ENCODE data around the gene KASH5.

DNA sequence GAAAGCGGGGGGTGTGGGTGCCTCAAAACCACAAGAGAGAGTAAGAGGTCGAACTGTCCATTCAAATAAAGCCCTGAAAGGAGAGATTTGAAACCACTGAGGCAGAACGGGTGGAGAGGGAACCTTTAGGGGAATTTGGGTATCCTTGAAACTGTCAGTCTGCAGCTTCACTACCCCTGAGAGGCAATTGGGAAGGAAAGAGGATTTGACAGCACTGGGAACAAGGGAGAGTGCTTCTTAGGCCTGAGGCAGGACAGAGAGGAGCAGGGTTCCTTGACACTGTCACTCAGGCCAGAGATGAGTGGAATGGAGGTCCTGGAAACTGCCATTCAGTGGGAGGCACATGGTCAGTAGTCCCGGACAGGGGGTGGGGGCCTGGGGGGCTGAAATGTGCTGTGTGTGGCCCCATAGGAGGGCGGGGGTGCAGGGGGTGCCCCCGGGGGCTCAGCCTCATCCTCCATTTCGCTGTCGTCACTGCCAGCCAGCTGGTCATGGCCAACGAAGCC lies 42.2 kb downstream of the KASH5 start:
- TF ChIP-seq, protein P1, sequence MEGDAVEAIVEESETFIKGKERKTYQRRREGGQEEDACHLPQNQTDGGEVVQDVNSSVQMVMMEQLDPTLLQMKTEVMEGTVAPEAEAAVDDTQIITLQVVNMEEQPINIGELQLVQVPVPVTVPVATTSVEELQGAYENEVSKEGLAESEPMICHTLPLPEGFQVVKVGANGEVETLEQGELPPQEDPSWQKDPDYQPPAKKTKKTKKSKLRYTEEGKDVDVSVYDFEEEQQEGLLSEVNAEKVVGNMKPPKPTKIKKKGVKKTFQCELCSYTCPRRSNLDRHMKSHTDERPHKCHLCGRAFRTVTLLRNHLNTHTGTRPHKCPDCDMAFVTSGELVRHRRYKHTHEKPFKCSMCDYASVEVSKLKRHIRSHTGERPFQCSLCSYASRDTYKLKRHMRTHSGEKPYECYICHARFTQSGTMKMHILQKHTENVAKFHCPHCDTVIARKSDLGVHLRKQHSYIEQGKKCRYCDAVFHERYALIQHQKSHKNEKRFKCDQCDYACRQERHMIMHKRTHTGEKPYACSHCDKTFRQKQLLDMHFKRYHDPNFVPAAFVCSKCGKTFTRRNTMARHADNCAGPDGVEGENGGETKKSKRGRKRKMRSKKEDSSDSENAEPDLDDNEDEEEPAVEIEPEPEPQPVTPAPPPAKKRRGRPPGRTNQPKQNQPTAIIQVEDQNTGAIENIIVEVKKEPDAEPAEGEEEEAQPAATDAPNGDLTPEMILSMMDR (IDR thresholded peaks at IDR 0.05; ENCODE audit: insufficient read depth, low read length), result no peak
- TF ChIP-seq POLR2AphosphoS5 (IDR thresholded peaks at IDR 0.05; ENCODE audit: low read depth) (no peak), REST (IDR thresholded peaks at IDR 0.05; ENCODE audit: insufficient replicate concordance, low read depth) (no peak), GABPA (IDR thresholded peaks at IDR 0.05; ENCODE audit: low read depth) (no peak)
